ENCODE results near the gene TRABD2B.

DNA sequence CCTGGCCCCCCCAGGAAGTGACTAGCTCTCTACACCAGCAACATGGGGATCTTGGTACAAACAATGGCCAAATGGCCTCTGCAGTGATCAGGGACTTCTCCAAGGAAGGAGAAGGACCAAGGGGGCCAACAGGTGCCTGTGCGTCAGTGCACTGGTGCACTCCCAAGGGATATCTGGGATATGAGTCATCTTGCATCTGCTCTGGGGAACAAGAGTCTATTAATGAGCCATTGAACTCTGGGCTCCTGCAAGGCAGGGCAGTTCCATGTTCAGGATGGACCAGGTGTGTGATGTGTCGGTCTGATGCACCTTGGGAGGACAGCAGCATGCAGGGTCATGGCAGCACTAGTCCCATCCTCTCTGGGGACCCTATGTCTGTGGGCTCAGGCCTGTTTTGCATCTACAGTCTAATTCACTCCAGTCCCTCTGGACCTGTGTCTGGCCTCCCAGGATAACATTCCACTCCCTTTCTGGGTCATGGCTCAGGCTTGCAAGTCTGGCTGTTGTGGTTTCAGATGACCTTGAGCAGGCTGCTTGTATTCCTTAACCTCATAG, 125.3 kb downstream of the TRABD2B start:
- no peak for TF ChIP-seq JUND (IDR thresholded peaks at IDR 0.05)
- TF ChIP-seq, protein P1, sequence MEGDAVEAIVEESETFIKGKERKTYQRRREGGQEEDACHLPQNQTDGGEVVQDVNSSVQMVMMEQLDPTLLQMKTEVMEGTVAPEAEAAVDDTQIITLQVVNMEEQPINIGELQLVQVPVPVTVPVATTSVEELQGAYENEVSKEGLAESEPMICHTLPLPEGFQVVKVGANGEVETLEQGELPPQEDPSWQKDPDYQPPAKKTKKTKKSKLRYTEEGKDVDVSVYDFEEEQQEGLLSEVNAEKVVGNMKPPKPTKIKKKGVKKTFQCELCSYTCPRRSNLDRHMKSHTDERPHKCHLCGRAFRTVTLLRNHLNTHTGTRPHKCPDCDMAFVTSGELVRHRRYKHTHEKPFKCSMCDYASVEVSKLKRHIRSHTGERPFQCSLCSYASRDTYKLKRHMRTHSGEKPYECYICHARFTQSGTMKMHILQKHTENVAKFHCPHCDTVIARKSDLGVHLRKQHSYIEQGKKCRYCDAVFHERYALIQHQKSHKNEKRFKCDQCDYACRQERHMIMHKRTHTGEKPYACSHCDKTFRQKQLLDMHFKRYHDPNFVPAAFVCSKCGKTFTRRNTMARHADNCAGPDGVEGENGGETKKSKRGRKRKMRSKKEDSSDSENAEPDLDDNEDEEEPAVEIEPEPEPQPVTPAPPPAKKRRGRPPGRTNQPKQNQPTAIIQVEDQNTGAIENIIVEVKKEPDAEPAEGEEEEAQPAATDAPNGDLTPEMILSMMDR (IDR thresholded peaks at IDR 0.05; ENCODE audit: low read depth, low read length, missing input control), result no peak
- TF ChIP-seq, protein P2, sequence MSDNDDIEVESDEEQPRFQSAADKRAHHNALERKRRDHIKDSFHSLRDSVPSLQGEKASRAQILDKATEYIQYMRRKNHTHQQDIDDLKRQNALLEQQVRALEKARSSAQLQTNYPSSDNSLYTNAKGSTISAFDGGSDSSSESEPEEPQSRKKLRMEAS (IDR thresholded peaks at IDR 0.05), result no peak
- no peak for TF ChIP-seq YY1 (IDR thresholded peaks at IDR 0.05)
- TF ChIP-seq, protein P3, sequence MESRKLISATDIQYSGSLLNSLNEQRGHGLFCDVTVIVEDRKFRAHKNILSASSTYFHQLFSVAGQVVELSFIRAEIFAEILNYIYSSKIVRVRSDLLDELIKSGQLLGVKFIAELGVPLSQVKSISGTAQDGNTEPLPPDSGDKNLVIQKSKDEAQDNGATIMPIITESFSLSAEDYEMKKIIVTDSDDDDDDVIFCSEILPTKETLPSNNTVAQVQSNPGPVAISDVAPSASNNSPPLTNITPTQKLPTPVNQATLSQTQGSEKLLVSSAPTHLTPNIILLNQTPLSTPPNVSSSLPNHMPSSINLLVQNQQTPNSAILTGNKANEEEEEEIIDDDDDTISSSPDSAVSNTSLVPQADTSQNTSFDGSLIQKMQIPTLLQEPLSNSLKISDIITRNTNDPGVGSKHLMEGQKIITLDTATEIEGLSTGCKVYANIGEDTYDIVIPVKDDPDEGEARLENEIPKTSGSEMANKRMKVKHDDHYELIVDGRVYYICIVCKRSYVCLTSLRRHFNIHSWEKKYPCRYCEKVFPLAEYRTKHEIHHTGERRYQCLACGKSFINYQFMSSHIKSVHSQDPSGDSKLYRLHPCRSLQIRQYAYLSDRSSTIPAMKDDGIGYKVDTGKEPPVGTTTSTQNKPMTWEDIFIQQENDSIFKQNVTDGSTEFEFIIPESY (IDR thresholded peaks at IDR 0.05), result no peak
